H1 (cell line): ENCODE measurements around the gene SUCLG2. TPM values are rescaled to one million over a fixed set of nuclear protein-coding genes. Genes with fewer than 3 reads are reported as not detected.

Source experiments
- CTCF ChIA-PET: fragments of 300-600 bp; sonication (Branson Sonifier 250); formaldehyde crosslinking; loops from one replicate; lab custom pipeline; 2021; ENCODE audit not compliant: partially characterized antibody; lab: Charles Lee
- POLR2A ChIA-PET: fragments of 300-600 bp; sonication (Branson Sonifier 250); formaldehyde crosslinking; loops from one replicate; lab custom pipeline; 2021; ENCODE audit warnings: inconsistent platforms; ENCODE audit not compliant: partially characterized antibody; lab: Charles Lee
- DNase-seq, 2 experiments: peaks; one replicate each; pipeline versions ENCODE4 v3.0.0 to v3.0.0-alpha.2; 2010 to 2022; ENCODE audit warnings: low spot score in 2 of 2, low read depth in 1 of 2, mixed read lengths in 1 of 2
- FAIRE-seq: peaks from 2 replicates; lab custom pipeline; 2011; peaks lifted over from hg19 to GRCh38; lab: Jason Lieb, UNC
- H2AFZ ChIP-seq: 2 replicates; pipeline ENCODE4 v1.8.1; 2012; ENCODE audit warnings: low read length, inconsistent platforms
- H2AK5ac ChIP-seq: 2 replicates; pipeline ENCODE4 v1.6.1; 2013; ENCODE audit warnings: low read depth, low read length
- H2BK120ac ChIP-seq: replicated peaks from 2 replicates; pipeline ENCODE3; 2013; ENCODE audit warnings: low read depth, low read length, inconsistent platforms
- H2BK12ac ChIP-seq: 2 replicates; pipeline ENCODE4 v1.6.1; 2013; ENCODE audit warnings: low read depth, low read length
- H2BK15ac ChIP-seq: 2 replicates; pipeline ENCODE4 v1.6.1; 2013; ENCODE audit warnings: low read length
- H2BK20ac ChIP-seq: 2 replicates; pipeline ENCODE4 v1.6.1; 2013; ENCODE audit warnings: low read length
- H2BK5ac ChIP-seq: 2 replicates; pipeline ENCODE4 v1.6.1; 2013; ENCODE audit warnings: low read depth, low read length
- H3K14ac ChIP-seq: 2 replicates; pipeline ENCODE4 v1.6.1; 2013; ENCODE audit warnings: inconsistent platforms; ENCODE audit not compliant: insufficient read length
- H3K18ac ChIP-seq: 2 replicates; pipeline ENCODE4 v1.6.1; 2013; ENCODE audit warnings: low read length; ENCODE audit errors: extremely low read depth
- H3K23ac ChIP-seq: 2 replicates; pipeline ENCODE4 v1.6.1; 2013; ENCODE audit warnings: inconsistent platforms; ENCODE audit not compliant: insufficient read length
- H3K23me2 ChIP-seq: 2 replicates; pipeline ENCODE4 v1.6.1; 2013; ENCODE audit warnings: low read depth, low read length
- H3K27ac ChIP-seq: 2 replicates; pipeline ENCODE4 v1.6.1; 2011; ENCODE audit warnings: low read depth, low read length, inconsistent platforms
- H3K27me3 ChIP-seq, 4 experiments: replicated peaks in 1 of 4; 1 replicate in 1 of 4; 2 replicates in 3 of 4; pipeline versions ENCODE4 v1.6.1 to v1.8.1; 2011 to 2013; ENCODE audit warnings: low read length in 3 of 4, mild to moderate bottlenecking in 3 of 4, inconsistent platforms in 2 of 4, mixed read lengths in 2 of 4, moderate library complexity in 1 of 4; ENCODE audit not compliant: control insufficient read depth in 3 of 4, insufficient read depth in 3 of 4; ENCODE audit errors: extremely low read depth in 1 of 4
- H3K36me3 ChIP-seq, 4 experiments: 2 replicates each; pipeline versions ENCODE4 v1.6.1 to v1.8.1; 2011 to 2013; ENCODE audit warnings: mild to moderate bottlenecking in 4 of 4, low read length in 3 of 4, moderate library complexity in 2 of 4, control low read depth in 1 of 4, inconsistent platforms in 1 of 4; ENCODE audit not compliant: insufficient read depth in 4 of 4, control insufficient read depth in 2 of 4
- H3K4ac ChIP-seq: replicated peaks from 2 replicates; pipeline ENCODE3; 2013; ENCODE audit warnings: low read length, low read depth, mixed read lengths, inconsistent platforms; ENCODE audit not compliant: insufficient read length
- H3K4me1 ChIP-seq, 4 experiments: replicated peaks in 1 of 4; 1 replicate in 1 of 4; 2 replicates in 3 of 4; pipeline versions ENCODE4 v1.6.1 to v1.8.1; 2011 to 2013; ENCODE audit warnings: low read length in 3 of 4, inconsistent platforms in 2 of 4, mixed read lengths in 1 of 4; ENCODE audit not compliant: insufficient read depth in 4 of 4, control insufficient read depth in 3 of 4
- H3K4me2 ChIP-seq, 2 experiments: 2 replicates each; pipeline versions ENCODE4 v1.6.1 to v1.8.1; 2011 to 2013; ENCODE audit warnings: low read depth in 2 of 2, low read length in 2 of 2, control low read depth in 1 of 2, inconsistent platforms in 1 of 2, mild to moderate bottlenecking in 1 of 2; ENCODE audit not compliant: insufficient read depth in 1 of 2
- H3K4me3 ChIP-seq, 4 experiments: fragments of 200-600, 300-600 bp in 1 of 4; sonication (generic), shearing (Covaris generic), sonication (Bioruptor Twin) in 1 of 4; 2 replicates each; pipeline versions ENCODE4 v1.5.1 to v1.8.1; 2011 to 2016; ENCODE audit warnings: low read length in 4 of 4, low read depth in 3 of 4, control low read depth in 2 of 4, inconsistent platforms in 2 of 4, mild to moderate bottlenecking in 2 of 4, mixed read lengths in 1 of 4, moderate library complexity in 1 of 4; ENCODE audit not compliant: insufficient read depth in 2 of 4; ENCODE audit errors: extremely low read depth in 1 of 4
- H3K56ac ChIP-seq: replicated peaks from 2 replicates; pipeline ENCODE3; 2013; ENCODE audit warnings: low read depth, mild to moderate bottlenecking, mixed read lengths, low read length, inconsistent platforms; ENCODE audit not compliant: insufficient read length
- H3K79me1 ChIP-seq: 2 replicates; pipeline ENCODE4 v1.6.1; 2013; ENCODE audit warnings: low read depth, low read length, control low read depth
- H3K79me2 ChIP-seq, 2 experiments: 2 replicates each; pipeline versions ENCODE4 v1.6.1 to v1.8.1; 2012 to 2013; ENCODE audit warnings: low read length in 2 of 2, mild to moderate bottlenecking in 2 of 2, inconsistent platforms in 1 of 2; ENCODE audit not compliant: insufficient read depth in 2 of 2, control insufficient read depth in 1 of 2
- H3K9ac ChIP-seq, 4 experiments: replicated peaks in 1 of 4; 1 replicate in 1 of 4; 2 replicates in 3 of 4; pipeline versions ENCODE4 v1.6.1 to v1.8.1; 2011 to 2013; ENCODE audit warnings: low read depth in 3 of 4, low read length in 3 of 4, control low read depth in 2 of 4, mild to moderate bottlenecking in 2 of 4, moderate library complexity in 2 of 4, inconsistent platforms in 1 of 4; ENCODE audit errors: extremely low read depth in 1 of 4
- H3K9me3 ChIP-seq, 2 experiments: 2 replicates each; pipeline versions ENCODE4 v1.6.1 to v1.8.1; 2012 to 2013; ENCODE audit warnings: mild to moderate bottlenecking in 2 of 2, moderate library complexity in 2 of 2, control low read depth in 1 of 2, inconsistent platforms in 1 of 2, low read depth in 1 of 2, low read length in 1 of 2, mixed read lengths in 1 of 2; ENCODE audit not compliant: insufficient read depth in 2 of 2
- H4K20me1 ChIP-seq, 2 experiments: replicated peaks in 1 of 2; 2 replicates each; pipeline versions ENCODE3 to v1.8.1; 2011 to 2013; ENCODE audit warnings: inconsistent platforms in 2 of 2, low read length in 2 of 2, mild to moderate bottlenecking in 1 of 2; ENCODE audit not compliant: insufficient read depth in 2 of 2, control insufficient read depth in 1 of 2
- H4K5ac ChIP-seq: 2 replicates; pipeline ENCODE4 v1.6.1; 2013; ENCODE audit warnings: low read length, low read depth, mixed read lengths, inconsistent platforms; ENCODE audit not compliant: insufficient read length
- H4K8ac ChIP-seq: 2 replicates; pipeline ENCODE4 v1.8.0; 2013; ENCODE audit warnings: mild to moderate bottlenecking, moderate library complexity, low read length, inconsistent platforms; ENCODE audit not compliant: insufficient read depth; ENCODE audit errors: extremely low read depth
- H4K91ac ChIP-seq: replicated peaks from 2 replicates; pipeline ENCODE3; 2013; ENCODE audit warnings: low read length, mixed read lengths, inconsistent platforms; ENCODE audit not compliant: insufficient read length
- CBX8 ChIP-seq: fragments of 300-800, 300-1000 bp; sonication (generic); IDR thresholded peaks from 2 replicates; pipeline ENCODE4 v1.7.1; 2016; ENCODE audit warnings: low read depth, low read length, borderline replicate concordance
- CHD1 ChIP-seq: IDR thresholded peaks from 2 replicates; pipeline ENCODE4 v1.6.1; 2012; ENCODE audit warnings: low read depth, low read length, improper control_type of control experiment
- FOSL1 ChIP-seq: IDR thresholded peaks from 2 replicates; pipeline ENCODE4 v1.6.1; 2011; ENCODE audit warnings: mild to moderate bottlenecking, low read depth, low read length, moderate library complexity; ENCODE audit not compliant: insufficient read depth
- HDAC2 ChIP-seq, 2 experiments: fragments of 300-600 bp in 1 of 2; sonication (generic) in 1 of 2; IDR thresholded peaks; 2 replicates each; pipeline ENCODE4 v1.6.1; 2011 to 2012; ENCODE audit warnings: low read depth in 2 of 2, low read length in 2 of 2, mild to moderate bottlenecking in 2 of 2, moderate library complexity in 2 of 2, borderline replicate concordance in 1 of 2, inconsistent platforms in 1 of 2
- JUND ChIP-seq: IDR thresholded peaks from 2 replicates; pipeline ENCODE4 v1.6.1; 2011; ENCODE audit warnings: mild to moderate bottlenecking, improper control_type of control experiment, low read length
- KDM5A ChIP-seq: fragments of 200-600 bp; IDR thresholded peaks from 2 replicates; pipeline ENCODE4 v1.7.1; 2012; ENCODE audit warnings: mild to moderate bottlenecking, low read length, inconsistent platforms, mixed read lengths
- RAD21 ChIP-seq, 2 experiments: IDR thresholded peaks in 1 of 2; conservative IDR thresholded peaks in 1 of 2; 2 replicates each; pipeline ENCODE4 v1.6.1; 2011; ENCODE audit warnings: low read depth in 2 of 2, low read length in 2 of 2, improper control_type of control experiment in 1 of 2, inconsistent platforms in 1 of 2, mild to moderate bottlenecking in 1 of 2, moderate library complexity in 1 of 2
- RNF2 ChIP-seq: fragments of 200-900, 300-1000 bp; sonication (generic); IDR thresholded peaks from 2 replicates; pipeline ENCODE4 v1.7.1; 2016; ENCODE audit warnings: borderline replicate concordance, low read depth, mild to moderate bottlenecking, antibody characterized with exemption, low read length; ENCODE audit not compliant: poor library complexity, severe bottlenecking; ENCODE audit errors: missing control alignments
- SIN3A ChIP-seq, 2 experiments: IDR thresholded peaks in 1 of 2; conservative IDR thresholded peaks in 1 of 2; 2 replicates each; pipeline ENCODE4 v1.6.1; 2011 to 2012; ENCODE audit warnings: low read length in 2 of 2, improper control_type of control experiment in 1 of 2, low read depth in 1 of 2, mild to moderate bottlenecking in 1 of 2
- SUZ12 ChIP-seq: fragments of 200-600 bp; sonication (generic); IDR thresholded peaks from 2 replicates; pipeline ENCODE4 v1.6.1; 2012; ENCODE audit warnings: mild to moderate bottlenecking, inconsistent platforms, low read length, moderate library complexity, mixed read lengths
- TAF7 ChIP-seq: optimal IDR thresholded peaks from 2 replicates; pipeline ENCODE3; 2011; ENCODE audit warnings: low read depth, mild to moderate bottlenecking, inconsistent platforms, low read length, moderate library complexity, borderline replicate concordance
- TEAD4 ChIP-seq: IDR thresholded peaks from 2 replicates; pipeline ENCODE4 v1.6.1; 2012; ENCODE audit warnings: low read depth, low read length, inconsistent platforms, mixed read lengths
- YY1 ChIP-seq: IDR thresholded peaks from 2 replicates; pipeline ENCODE4 v1.6.1; 2011; ENCODE audit warnings: low read depth, mild to moderate bottlenecking, low read length
- polyA plus RNA-seq, 7 experiments: library from polyadenylated mRNA; depleted of rRNA in 3 of 7; stranded (reverse) in 5 of 7; unstranded in 2 of 7; fragments of >200 nt in 5 of 7; fragments of 200-250 nt in 2 of 7; gene quantifications; 1 replicate in 5 of 7; 2 replicates in 1 of 7; 4 replicates in 1 of 7; pipeline versions ENCODE4 v1.2.1 to v1.2.3, GENCODE V29; 2011 to 2013; ENCODE audit warnings: missing spikeins in 2 of 7, mixed read lengths in 2 of 7
- total RNA-seq: library from RNA; stranded (reverse); fragmentation: NEBNext Ultra II Directional; extraction: Animal tissue kit (Norgen Biotek cat#: 25700); gene quantifications from 2 replicates; pipeline ENCODE4 v1.2.1, GENCODE V29; 2021

The SUCLG2 gene
- total and polyA plus RNA-seq, 2 of the 8 experiments (the other 6 are each of a cell fraction or from before 2014, with no cell fraction given), result 12.9 to 46.2 TPM

DNA sequence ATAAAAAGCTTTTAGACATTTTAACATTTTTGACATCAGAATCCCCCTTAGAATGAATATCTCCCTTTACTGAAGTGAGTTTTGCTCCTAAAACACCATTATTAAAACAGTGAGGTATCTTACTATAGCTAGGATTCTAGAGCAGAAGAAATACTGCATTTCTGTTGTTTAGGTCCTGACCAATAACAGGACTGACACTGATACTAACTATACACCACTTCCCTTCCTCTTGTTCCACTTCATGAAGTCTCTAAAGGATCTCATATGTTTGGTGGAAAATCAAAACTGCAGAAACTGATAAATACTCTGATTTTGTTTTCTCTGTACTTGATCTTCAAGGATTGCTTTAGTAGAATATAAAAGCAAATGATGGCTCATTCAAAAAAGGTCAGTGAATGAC lies 230.7 kb downstream of the SUCLG2 start:
- no peak overlapping the region for H3K18ac ChIP-seq
- H3K14ac ChIP-seq, result no peak overlapping the region
- no peak for FAIRE-seq
- no peak for TF ChIP-seq YY1
- TF ChIP-seq RNF2, result no peak
- no peak for TF ChIP-seq TAF7
- TF ChIP-seq SUZ12, result no peak
- no peak for TF ChIP-seq KDM5A
- TF ChIP-seq RAD21 (IDR thresholded peaks at IDR 0.05 in 1 of 2, conservative IDR thresholded peaks at IDR 0.05 in 1 of 2; ENCODE audit: low read depth in 2 of 2, low read length in 2 of 2), result no peak
- no peak for TF ChIP-seq HDAC2 (IDR thresholded peaks at IDR 0.05; ENCODE audit: borderline replicate concordance in 1 of 2, low read depth in 2 of 2, low read length in 2 of 2)
- TF ChIP-seq JUND, result no peak
- no peak for TF ChIP-seq FOSL1
- TF ChIP-seq SIN3A (conservative IDR thresholded peaks at IDR 0.05 in 1 of 2, IDR thresholded peaks at IDR 0.05 in 1 of 2; ENCODE audit: low read depth in 1 of 2, low read length in 2 of 2), result no peak
- TF ChIP-seq CBX8, result no peak
- no peak for TF ChIP-seq TEAD4
- TF ChIP-seq CHD1, result no peak

More for the DNA sequence above, 230.7 kb downstream of the SUCLG2 start:
- H4K5ac ChIP-seq, result no peak overlapping the region
- no peaks in the 10 kb centered on the region for H3K36me3 ChIP-seq
- ChIA-PET POLR2A (interaction anchor here (1.0 kb wide), 1 partner anchor 16 kb away, joined by 3 read pairs; no protein-coding TSS in a partner anchor), CTCF (no interaction called here)
- no peak overlapping the region for H4K91ac ChIP-seq
- H3K4me3 ChIP-seq, result no peak overlapping the region
- peaks cover 6 to 7% of the 10 kb centered on the region in 2 experiments; a peak in 2 of 4 replicates for H3K9me3 ChIP-seq
- H3K27ac ChIP-seq, result no peak overlapping the region
- no peak overlapping the region for H3K56ac ChIP-seq
- H3K4me2 ChIP-seq, result no peak overlapping the region
- H3K79me1 ChIP-seq, result no peaks in the 10 kb centered on the region
- H3K4me1 ChIP-seq, result peaks cover 0 to 3% (median 2%) of the 10 kb centered on the region in 4 experiments; a peak in 2 of 7 replicates
- no peak overlapping the region for H2BK20ac ChIP-seq
- H4K20me1 ChIP-seq, result no peaks in the 10 kb centered on the region
- no peaks in the 10 kb centered on the region for H3K23me2 ChIP-seq
- H2AK5ac ChIP-seq, result no peak overlapping the region
- H3K4ac ChIP-seq, result no peak overlapping the region
- H2BK5ac ChIP-seq, result no peak overlapping the region
- H3K27me3 ChIP-seq, result no peaks in the 10 kb centered on the region
- H3K23ac ChIP-seq, result no peak overlapping the region
- no peak overlapping the region for H4K8ac ChIP-seq
- no peak overlapping the region for H2BK15ac ChIP-seq
- H2BK120ac ChIP-seq, result no peak overlapping the region
- no peaks in the 10 kb centered on the region for H3K79me2 ChIP-seq
- no peak for DNase-seq
- no peak overlapping the region for H3K9ac ChIP-seq
- H2AFZ ChIP-seq, result no peak overlapping the region
- no peak overlapping the region for H2BK12ac ChIP-seq
